MCF 10A (cell line): Measurements from ENCODE around the gene ECM2. TPM values are rescaled to one million over a fixed set of nuclear protein-coding genes. Genes with fewer than 3 reads are reported as not detected.

Experiments
- BruUV-seq: library from RNA; stranded (reverse); fragments of 400-500 nt; replicated peaks from 2 replicates; lab custom pipeline; 2021; lab: Mats Ljungman, UMichigan
- CTCF ChIA-PET: fragments of 300-600 bp; sonication (Branson Sonifier 250); formaldehyde crosslinking; extraction: SDS; loops from one replicate; lab custom pipeline; 2021; ENCODE audit warnings: antibody characterized with exemption, inconsistent platforms; lab: Yijun Ruan, JAX
- POLR2A ChIA-PET: fragments of 300-600, 350-650 bp; sonication (Branson Sonifier 250); formaldehyde crosslinking; extraction: SDS; loops from one replicate; lab custom pipeline; 2020; ENCODE audit warnings: antibody characterized with exemption, inconsistent platforms; lab: Yijun Ruan, JAX
- DNase-seq: peaks from one replicate; pipeline ENCODE4 v3.0.0-alpha.2; 2018; ENCODE audit not compliant: unreplicated experiment
- H3K27ac Mint-ChIP-seq: one replicate; pipeline ENCODE4 v1.8.0; 2022; ENCODE audit warnings: mild to moderate bottlenecking, low read depth, mixed read lengths; ENCODE audit not compliant: unreplicated experiment
- H3K27me3 Mint-ChIP-seq: one replicate; pipeline ENCODE4 v1.8.0; 2022; ENCODE audit warnings: mixed read lengths; ENCODE audit not compliant: insufficient read depth, unreplicated experiment
- H3K36me3 Mint-ChIP-seq: one replicate; pipeline ENCODE4 v1.8.0; 2022; ENCODE audit warnings: mild to moderate bottlenecking, moderate library complexity, mixed read lengths; ENCODE audit not compliant: insufficient read depth, unreplicated experiment
- H3K4me1 Mint-ChIP-seq: one replicate; pipeline ENCODE4 v1.8.0; 2022; ENCODE audit warnings: mixed read lengths; ENCODE audit not compliant: insufficient read depth, unreplicated experiment
- H3K4me3 Mint-ChIP-seq: one replicate; pipeline ENCODE4 v1.8.0; 2022; ENCODE audit warnings: mild to moderate bottlenecking, moderate library complexity, mixed read lengths; ENCODE audit not compliant: unreplicated experiment
- H3K9me3 Mint-ChIP-seq: one replicate; pipeline ENCODE4 v1.8.0; 2022; ENCODE audit warnings: mixed read lengths; ENCODE audit not compliant: unreplicated experiment
- CTCF ChIP-seq: fragments of 200-600 bp; IDR thresholded peaks from one replicate; pipeline ENCODE4 v1.8.0; 2022; ENCODE audit warnings: antibody characterized with exemption, mild to moderate bottlenecking; ENCODE audit not compliant: unreplicated experiment
- intact Hi-C: fragments of 100-400 bp; cut with micrococcal nuclease; formaldehyde crosslinking; loops from 2 replicates; pipeline ENCODE4 v1.14.1; 2022
- total RNA-seq: library from RNA; stranded (reverse); gene quantifications from 2 replicates; pipeline ENCODE4 v1.2.3, GENCODE V29; 2022

Gene ECM2
- total RNA-seq, 1 experiment from 2014 or later, result 13.5 TPM

GRCh38 chr9:92492781-92493401, 42.9 kb downstream of the ECM2 start:
- Mint-ChIP-seq H3K4me1 (peaks cover 10% of the 10 kb centered on the region), H3K9me3 (no peaks in the 10 kb centered on the region), H3K4me3 (no peak overlapping the region), H3K36me3 (peaks cover 6% of the 10 kb centered on the region), H3K27me3 (no peaks in the 10 kb centered on the region), H3K27ac (no peak overlapping the region)
- BruUV-seq, result no TSS peak
- intact Hi-C loops, result no loop called here
- ChIA-PET CTCF (interaction anchor here (1.3 kb wide), 1 partner anchor 298 kb away, joined by 3 read pairs; no protein-coding TSS in a partner anchor), POLR2A (interaction anchor here (2.7 kb wide), 1 partner anchor 12 kb away, joined by 11 read pairs; no protein-coding TSS in a partner anchor)
- TF ChIP-seq CTCF, result no peak
- no peak for DNase-seq

GRCh38 chr9:92488681-92489550, 46.9 kb downstream of the ECM2 start:
- POLR2A ChIA-PET, result no interaction called here
- H3K27ac Mint-ChIP-seq, result no peak overlapping the region

GRCh38 chr9:92486371-92486770, 49.4 kb downstream of the ECM2 start:
- no peaks in the 10 kb centered on the region for H3K9me3 Mint-ChIP-seq
- no peaks in the 10 kb centered on the region for H3K27me3 Mint-ChIP-seq
- no peak overlapping the region for H3K27ac Mint-ChIP-seq
- ChIA-PET CTCF (interaction anchor here (0.6 to 1.5 kb wide), 3 partner anchors 16 to 152 kb away, joined by 3 to 4 read pairs (median 3); no protein-coding TSS in a partner anchor), POLR2A (interaction anchor here (1.4 kb wide), 1 partner anchor 9 kb away, joined by 4 read pairs; no protein-coding TSS in a partner anchor)
- DNase-seq, result no peak
- BruUV-seq, result no TSS peak
- TF ChIP-seq CTCF, result no peak
- no peaks in the 10 kb centered on the region for H3K36me3 Mint-ChIP-seq
- peaks cover 22% of the 10 kb centered on the region for H3K4me1 Mint-ChIP-seq
- intact Hi-C loops, result no loop called here
- no peak overlapping the region for H3K4me3 Mint-ChIP-seq

More at GRCh38 chr9:92488681-92489550, 46.9 kb downstream of the ECM2 start:
- Mint-ChIP-seq H3K4me1 (peaks cover 15% of the 10 kb centered on the region), H3K36me3 (no peaks in the 10 kb centered on the region), H3K4me3 (no peak overlapping the region), H3K9me3 (no peaks in the 10 kb centered on the region), H3K27me3 (no peaks in the 10 kb centered on the region)
- no peak for TF ChIP-seq CTCF
- CTCF ChIA-PET, result no interaction called here
- no TSS peak for BruUV-seq
- intact Hi-C loops, result no loop called here
- DNase-seq, result no peak

- no peak overlapping the region for H3K4me3 Mint-ChIP-seq
- no peaks in the 10 kb centered on the region for H3K9me3 Mint-ChIP-seq
- BruUV-seq, result no TSS peak
- intact Hi-C loops, result no loop called here
- no peak for DNase-seq
- CTCF ChIA-PET, result interaction anchor here (0.6 kb wide), 2 partner anchors 20 to 347 kb away, joined by 3 to 4 read pairs; no protein-coding TSS in a partner anchor
- H3K4me1 Mint-ChIP-seq, result peaks cover 30% of the 10 kb centered on the region
- no peak for TF ChIP-seq CTCF
- H3K27me3 Mint-ChIP-seq, result no peaks in the 10 kb centered on the region
- H3K36me3 Mint-ChIP-seq, result no peaks in the 10 kb centered on the region
- POLR2A ChIA-PET, result interaction anchor here (1.5 kb wide), 1 partner anchor 20 kb away, joined by 4 read pairs; no protein-coding TSS in a partner anchor
- peak overlapping the region; percentile 0 for H3K27ac Mint-ChIP-seq
These were observed 51.2 kb downstream of the ECM2 start for GRCh38 chr9:92484563-92484962.
